ENCODE results near the gene LMO1. TPM values are rescaled to one million over a fixed set of nuclear protein-coding genes. Genes with fewer than 3 reads are reported as not detected.

LMO1 gene
- total RNA-seq, 6 experiments from 2014 or later: not detected

DNA sequence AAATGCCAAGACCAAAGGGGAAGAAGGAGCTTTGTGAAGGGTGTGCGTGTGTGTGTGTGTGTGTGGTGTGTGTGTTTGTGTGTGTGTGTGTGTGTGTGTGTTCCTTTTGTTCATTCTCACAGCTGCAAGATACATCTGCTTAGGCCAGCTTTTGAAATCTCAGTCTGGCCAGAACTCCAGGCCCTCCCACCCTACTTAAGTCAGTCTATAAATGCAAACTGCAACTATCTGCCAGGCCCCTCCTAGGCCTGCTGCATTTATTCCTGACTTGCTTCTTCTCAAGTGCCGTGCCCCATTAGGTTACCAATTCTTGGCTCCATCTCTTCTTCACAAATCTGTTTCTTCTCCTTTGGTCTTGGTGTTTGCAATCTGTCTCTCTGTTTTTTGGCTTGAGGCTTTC lies 73.2 kb downstream of the LMO1 start:
- WGBS (ENCODE audit: insufficient coverage, low coverage, low lambda C conversion rate, missing lambda C conversion rate): 50% methylated on average over 2 of the region's 2 CpGs
- no peak overlapping the region for H3K4me3 ChIP-seq
- no peaks in the 10 kb centered on the region for H3K4me1 ChIP-seq
- DNase-seq (no peak), ATAC-seq (no peak)
- H3K36me3 ChIP-seq: no peaks in the 10 kb centered on the region
- H3K9me3 ChIP-seq: no peaks in the 10 kb centered on the region
- H3K27ac ChIP-seq: no peak overlapping the region
- intact Hi-C loops (cut with DNase I): no loop called here
- peaks cover 0 to 6% of the 10 kb centered on the region in 2 donors for H3K27me3 ChIP-seq
- TF ChIP-seq POLR2A (IDR thresholded peaks at IDR 0.05): no peak
- TF ChIP-seq, protein P1, sequence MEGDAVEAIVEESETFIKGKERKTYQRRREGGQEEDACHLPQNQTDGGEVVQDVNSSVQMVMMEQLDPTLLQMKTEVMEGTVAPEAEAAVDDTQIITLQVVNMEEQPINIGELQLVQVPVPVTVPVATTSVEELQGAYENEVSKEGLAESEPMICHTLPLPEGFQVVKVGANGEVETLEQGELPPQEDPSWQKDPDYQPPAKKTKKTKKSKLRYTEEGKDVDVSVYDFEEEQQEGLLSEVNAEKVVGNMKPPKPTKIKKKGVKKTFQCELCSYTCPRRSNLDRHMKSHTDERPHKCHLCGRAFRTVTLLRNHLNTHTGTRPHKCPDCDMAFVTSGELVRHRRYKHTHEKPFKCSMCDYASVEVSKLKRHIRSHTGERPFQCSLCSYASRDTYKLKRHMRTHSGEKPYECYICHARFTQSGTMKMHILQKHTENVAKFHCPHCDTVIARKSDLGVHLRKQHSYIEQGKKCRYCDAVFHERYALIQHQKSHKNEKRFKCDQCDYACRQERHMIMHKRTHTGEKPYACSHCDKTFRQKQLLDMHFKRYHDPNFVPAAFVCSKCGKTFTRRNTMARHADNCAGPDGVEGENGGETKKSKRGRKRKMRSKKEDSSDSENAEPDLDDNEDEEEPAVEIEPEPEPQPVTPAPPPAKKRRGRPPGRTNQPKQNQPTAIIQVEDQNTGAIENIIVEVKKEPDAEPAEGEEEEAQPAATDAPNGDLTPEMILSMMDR (IDR thresholded peaks at IDR 0.05): no peak

- intact Hi-C loops (cut with DNase I): no loop called here
- WGBS (ENCODE audit: insufficient coverage, low coverage, low lambda C conversion rate, missing lambda C conversion rate): 71% methylated on average over 2 of the region's 2 CpGs
These were observed 77.2 kb downstream of the LMO1 start for GRCh38 chr11:8186429-8186828.

DNA sequence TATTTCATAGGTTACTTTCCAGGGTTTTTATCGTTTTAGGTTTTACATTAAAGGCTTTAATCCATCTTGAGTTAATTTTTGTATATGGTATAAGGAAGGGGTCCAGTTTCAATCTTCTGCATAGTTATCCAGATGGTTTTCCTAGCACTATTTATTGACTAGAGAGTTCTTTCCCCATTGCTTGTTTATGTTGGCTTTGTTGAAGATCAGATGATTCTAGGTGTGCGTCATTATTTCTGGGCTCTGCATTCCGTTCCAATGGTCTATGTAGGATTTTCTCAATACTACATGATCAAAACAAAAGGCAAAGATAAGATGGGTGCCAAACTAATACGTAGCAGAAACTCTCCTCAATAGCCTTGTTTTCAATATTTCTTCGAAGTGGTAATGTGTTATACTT lies 80.6 kb downstream of the LMO1 start:
- H3K4me1 ChIP-seq: no peaks in the 10 kb centered on the region
- H3K27me3 ChIP-seq: peaks cover 0 to 6% of the 10 kb centered on the region in 2 donors
- TF ChIP-seq, protein P1 (IDR thresholded peaks at IDR 0.05): no peak
- TF ChIP-seq POLR2A (IDR thresholded peaks at IDR 0.05): no peak
- no peak overlapping the region for H3K27ac ChIP-seq
- intact Hi-C loops (cut with DNase I): no loop called here
- no peak for DNase-seq
- ATAC-seq: no peak
- 47% methylated on average over 5 of the region's 5 CpGs for WGBS (ENCODE audit: insufficient coverage, low coverage, low lambda C conversion rate, missing lambda C conversion rate)
- no peaks in the 10 kb centered on the region for H3K36me3 ChIP-seq
- no peaks in the 10 kb centered on the region for H3K9me3 ChIP-seq
- no peak overlapping the region for H3K4me3 ChIP-seq

More at GRCh38 chr11:8186429-8186828, 77.2 kb downstream of the LMO1 start:
- Histone ChIP-seq H3K4me1 (no peaks in the 10 kb centered on the region), H3K27ac (no peak overlapping the region), H3K4me3 (no peak overlapping the region), H3K36me3 (no peaks in the 10 kb centered on the region), H3K9me3 (no peaks in the 10 kb centered on the region), H3K27me3 (peaks cover 0 to 6% of the 10 kb centered on the region in 2 donors)
- no peak for TF ChIP-seq POLR2A (IDR thresholded peaks at IDR 0.05)
- TF ChIP-seq, protein P1 (IDR thresholded peaks at IDR 0.05): no peak
- ATAC-seq (no peak), DNase-seq (no peak)

DNA sequence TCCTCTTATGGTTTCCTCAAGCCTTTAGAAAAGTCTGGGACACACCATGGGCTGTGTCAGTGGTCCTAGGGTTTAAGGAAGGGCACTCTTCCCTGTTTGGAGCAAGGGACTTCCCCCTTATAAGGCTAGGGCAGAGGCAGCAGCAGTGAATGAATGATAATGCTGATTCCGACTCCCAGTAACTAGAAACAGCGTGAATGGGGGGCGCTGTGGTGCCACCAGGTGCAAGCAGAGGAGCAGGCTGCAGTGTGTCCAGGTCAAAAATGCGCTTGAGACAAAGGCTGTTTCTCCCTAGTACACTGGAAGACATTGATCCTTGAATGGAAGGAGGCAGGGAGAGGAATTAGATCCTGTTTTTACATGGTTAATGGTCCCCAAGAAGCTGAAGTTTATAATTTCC lies 83.2 kb downstream of the LMO1 start:
- no peak overlapping the region for H3K27ac ChIP-seq
- no peak for ATAC-seq

More for the DNA sequence above, 83.2 kb downstream of the LMO1 start:
- H3K27me3 ChIP-seq: no peaks in the 10 kb centered on the region
- DNase-seq: no peak
- no peaks in the 10 kb centered on the region for H3K36me3 ChIP-seq
- TF ChIP-seq, protein P1 (IDR thresholded peaks at IDR 0.05): no peak
- no peak for TF ChIP-seq POLR2A (IDR thresholded peaks at IDR 0.05)
- H3K4me3 ChIP-seq: no peak overlapping the region
- no peaks in the 10 kb centered on the region for H3K4me1 ChIP-seq
- no peaks in the 10 kb centered on the region for H3K9me3 ChIP-seq
- WGBS (ENCODE audit: insufficient coverage, low coverage, low lambda C conversion rate, missing lambda C conversion rate): 83% methylated on average over 1 of the region's 4 CpGs
- intact Hi-C loops (cut with DNase I): no loop called here

Data from right lobe of liver (tissue), 6 donors.